ENCODE results near the gene IL17RB. TPM values are rescaled to one million over a fixed set of nuclear protein-coding genes. Genes with fewer than 3 reads are reported as not detected.
A peak's percentile ranks its signal among the peaks of the same experiment; 100 is the strongest.

Gene IL17RB
- polyA plus RNA-seq, 3 donors: 0.13 TPM; not detected in 2

DNA sequence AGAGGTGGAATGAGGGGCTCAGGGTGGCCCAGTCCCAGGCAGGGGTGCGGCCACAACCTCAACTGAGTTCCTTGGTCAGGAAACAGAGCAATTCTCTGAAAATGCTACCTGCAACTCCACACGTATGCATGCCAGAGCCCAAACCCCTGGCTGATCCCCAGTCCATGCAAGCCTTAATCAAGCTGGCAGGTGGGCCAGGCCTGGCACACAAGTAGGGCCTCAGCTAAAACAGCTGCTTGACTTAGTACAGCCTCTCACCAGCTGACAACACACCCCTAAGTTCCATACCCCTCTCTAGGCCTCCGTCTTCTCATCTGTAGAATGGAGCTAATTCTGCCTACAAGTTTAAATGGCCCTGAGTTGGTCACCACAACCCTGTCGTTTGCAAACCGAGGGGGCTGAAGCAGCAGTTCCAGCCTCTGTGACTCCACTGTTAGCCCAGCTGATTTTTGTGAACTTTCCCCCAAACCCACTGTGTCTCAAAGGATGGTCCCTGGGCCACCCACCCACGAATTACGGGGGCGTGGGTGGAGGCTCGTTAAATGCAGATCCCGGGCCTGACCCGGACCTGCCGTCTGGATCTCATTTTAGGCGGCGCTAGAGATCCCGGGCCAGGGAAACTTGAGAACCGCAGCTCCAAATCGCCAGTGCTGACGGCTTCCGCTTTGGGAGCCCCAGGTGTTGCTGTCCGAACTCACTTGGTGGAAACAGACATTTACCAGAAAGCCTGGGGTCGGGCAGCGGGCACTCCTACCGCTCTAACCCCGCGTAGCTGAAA lies 1.1 kb upstream of the IL17RB start:
- H3K9me3 ChIP-seq (replicated peaks in 1 of 2; ENCODE audit: control insufficient read depth in 1 of 2, insufficient read depth in 1 of 2, low read length in 2 of 2): peaks cover 0 to 8% of the 10 kb centered on the region in 2 donors
- DNase-seq: no peak
- Mint-ChIP-seq H3K27ac (no peak overlapping the region), H3K4me1 (peaks cover 9% of the 10 kb centered on the region), H3K27me3 (ENCODE audit: low read depth in 3 of 3) (peaks cover 55 to 73% (median 58%) of the 10 kb centered on the region in 3 donors), H3K9me3 (peaks cover 0 to 10% (median 1%) of the 10 kb centered on the region in 7 donors), H3K4me3 (peak overlapping the region; percentile 74 to 92), H3K36me3 (peaks cover 2 to 3% of the 10 kb centered on the region in 2 donors)
- peak overlapping the region; percentile 77 for H2AFZ ChIP-seq (ENCODE audit: insufficient read depth, low read depth, low read length, poor library complexity, severe bottlenecking)
- H4K20me1 ChIP-seq (ENCODE audit: insufficient read depth, low read length): no peaks in the 10 kb centered on the region
- no peaks in the 10 kb centered on the region for H3K36me3 ChIP-seq (replicated peaks in 1 of 2; ENCODE audit: control insufficient read depth in 1 of 2, insufficient read depth in 2 of 2, low read length in 2 of 2)
- no peak overlapping the region for H3K27ac ChIP-seq (ENCODE audit: low read depth in 1 of 2, low read length in 2 of 2)
- intact Hi-C loops (cut with micrococcal nuclease): no loop called here
- no peaks in the 10 kb centered on the region for H3K79me2 ChIP-seq (ENCODE audit: insufficient read depth, low read length)
- H3K27me3 ChIP-seq (ENCODE audit: control insufficient read depth in 2 of 2, insufficient read depth in 2 of 2, low read length in 2 of 2): peaks cover 29 to 61% of the 10 kb centered on the region in 2 donors
- 20% methylated on average over 25 of the region's 25 CpGs for WGBS (ENCODE audit: insufficient coverage)
- H3K4me1 ChIP-seq (ENCODE audit: control insufficient read depth in 1 of 2, insufficient read depth in 2 of 2, low read length in 2 of 2): peaks cover 8 to 14% of the 10 kb centered on the region in 2 donors
- TF ChIP-seq, protein P1, sequence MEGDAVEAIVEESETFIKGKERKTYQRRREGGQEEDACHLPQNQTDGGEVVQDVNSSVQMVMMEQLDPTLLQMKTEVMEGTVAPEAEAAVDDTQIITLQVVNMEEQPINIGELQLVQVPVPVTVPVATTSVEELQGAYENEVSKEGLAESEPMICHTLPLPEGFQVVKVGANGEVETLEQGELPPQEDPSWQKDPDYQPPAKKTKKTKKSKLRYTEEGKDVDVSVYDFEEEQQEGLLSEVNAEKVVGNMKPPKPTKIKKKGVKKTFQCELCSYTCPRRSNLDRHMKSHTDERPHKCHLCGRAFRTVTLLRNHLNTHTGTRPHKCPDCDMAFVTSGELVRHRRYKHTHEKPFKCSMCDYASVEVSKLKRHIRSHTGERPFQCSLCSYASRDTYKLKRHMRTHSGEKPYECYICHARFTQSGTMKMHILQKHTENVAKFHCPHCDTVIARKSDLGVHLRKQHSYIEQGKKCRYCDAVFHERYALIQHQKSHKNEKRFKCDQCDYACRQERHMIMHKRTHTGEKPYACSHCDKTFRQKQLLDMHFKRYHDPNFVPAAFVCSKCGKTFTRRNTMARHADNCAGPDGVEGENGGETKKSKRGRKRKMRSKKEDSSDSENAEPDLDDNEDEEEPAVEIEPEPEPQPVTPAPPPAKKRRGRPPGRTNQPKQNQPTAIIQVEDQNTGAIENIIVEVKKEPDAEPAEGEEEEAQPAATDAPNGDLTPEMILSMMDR (IDR thresholded peaks at IDR 0.05): no peak
- H3K4me2 ChIP-seq (replicated peaks; ENCODE audit: extremely low read depth, low read length, poor library complexity, severe bottlenecking): peak overlapping the region; percentile 80
- H3K4me3 ChIP-seq (replicated peaks in 1 of 3; ENCODE audit: low read depth in 2 of 3, low read length in 3 of 3): peak overlapping the region; percentile 27 to 76 (median 31)
- H3K9ac ChIP-seq (ENCODE audit: insufficient read depth, low read length, poor library complexity, severe bottlenecking): peak overlapping the region; percentile 51

DNA sequence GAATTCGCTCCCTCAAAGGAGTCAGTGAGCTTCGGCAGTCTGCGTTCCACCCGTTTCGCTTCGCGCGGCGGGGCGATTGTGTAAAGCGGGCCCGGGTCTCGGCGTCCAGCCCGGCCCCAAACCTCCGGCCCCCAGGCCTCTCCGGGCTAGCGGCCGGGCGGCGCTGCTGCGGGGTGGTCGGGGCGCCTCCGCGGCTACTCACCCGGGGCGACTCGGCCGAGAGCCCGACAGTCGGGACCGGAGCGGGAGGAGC lies 561 bp upstream of the IL17RB start:
- peaks cover 0 to 10% (median 1%) of the 10 kb centered on the region in 7 donors for H3K9me3 Mint-ChIP-seq
- no peak overlapping the region for H3K27ac ChIP-seq (ENCODE audit: low read depth in 1 of 2, low read length in 2 of 2)
- peaks cover 9% of the 10 kb centered on the region for H3K4me1 Mint-ChIP-seq
- peaks cover 2 to 3% of the 10 kb centered on the region in 2 donors for H3K36me3 Mint-ChIP-seq
- no peaks in the 10 kb centered on the region for H3K36me3 ChIP-seq (replicated peaks in 1 of 2; ENCODE audit: control insufficient read depth in 1 of 2, insufficient read depth in 2 of 2, low read length in 2 of 2)
- no peaks in the 10 kb centered on the region for H3K79me2 ChIP-seq (ENCODE audit: insufficient read depth, low read length)
- H3K9me3 ChIP-seq (replicated peaks in 1 of 2; ENCODE audit: control insufficient read depth in 1 of 2, insufficient read depth in 1 of 2, low read length in 2 of 2): peaks cover 0 to 8% of the 10 kb centered on the region in 2 donors
- H3K27ac Mint-ChIP-seq: no peak overlapping the region
- H2AFZ ChIP-seq (ENCODE audit: insufficient read depth, low read depth, low read length, poor library complexity, severe bottlenecking): peak overlapping the region; percentile 77
- peak overlapping the region; percentile 74 to 92 for H3K4me3 Mint-ChIP-seq
- peaks cover 8 to 14% of the 10 kb centered on the region in 2 donors for H3K4me1 ChIP-seq (ENCODE audit: control insufficient read depth in 1 of 2, insufficient read depth in 2 of 2, low read length in 2 of 2)
- WGBS (ENCODE audit: insufficient coverage): under 1% methylated on average over 34 of the region's 34 CpGs
- intact Hi-C loops (cut with micrococcal nuclease): no loop called here
- H4K20me1 ChIP-seq (ENCODE audit: insufficient read depth, low read length): no peaks in the 10 kb centered on the region
- no peak for DNase-seq
- H3K27me3 ChIP-seq (ENCODE audit: control insufficient read depth in 2 of 2, insufficient read depth in 2 of 2, low read length in 2 of 2): peaks cover 29 to 61% of the 10 kb centered on the region in 2 donors
- H3K27me3 Mint-ChIP-seq (ENCODE audit: low read depth in 3 of 3): peaks cover 55 to 71% (median 55%) of the 10 kb centered on the region in 3 donors
- peak overlapping the region; percentile 51 for H3K9ac ChIP-seq (ENCODE audit: insufficient read depth, low read length, poor library complexity, severe bottlenecking)
- TF ChIP-seq, protein P1 (IDR thresholded peaks at IDR 0.05): no peak
- H3K4me3 ChIP-seq (replicated peaks in 1 of 3; ENCODE audit: low read depth in 2 of 3, low read length in 3 of 3): peak overlapping the region; percentile 27 to 76 (median 31)
- peak overlapping the region; percentile 80 for H3K4me2 ChIP-seq (replicated peaks; ENCODE audit: extremely low read depth, low read length, poor library complexity, severe bottlenecking)
